Fibroblast of villous mesenchyme (primary cell): Measurements from ENCODE around the gene DRG2. TPM values are rescaled to one million over a fixed set of nuclear protein-coding genes. Genes with fewer than 3 reads are reported as not detected.

Experiments used
- DNase-seq: peaks from one replicate; pipeline ENCODE4 v3.0.0-alpha.2; 2010; ENCODE audit warnings: low read depth
- H3K4me3 ChIP-seq: 2 replicates; pipeline ENCODE4 v1.5.1; 2011; ENCODE audit warnings: low read depth, mild to moderate bottlenecking, low read length
- total RNA-seq: library from RNA; depleted of rRNA; stranded (reverse); fragments of >200 nt; gene quantifications from 2 replicates; pipeline ENCODE4 v1.2.3, GENCODE V29; 2012
- TF ChIP-seq, protein P1 (sequence below): IDR thresholded peaks from 2 replicates; pipeline ENCODE4 v1.5.1; 2012; ENCODE audit warnings: low read depth, mild to moderate bottlenecking, low read length; ENCODE audit not compliant: insufficient read depth

The DRG2 gene
- total RNA-seq, 1 donor: 33.2 TPM

DNA sequence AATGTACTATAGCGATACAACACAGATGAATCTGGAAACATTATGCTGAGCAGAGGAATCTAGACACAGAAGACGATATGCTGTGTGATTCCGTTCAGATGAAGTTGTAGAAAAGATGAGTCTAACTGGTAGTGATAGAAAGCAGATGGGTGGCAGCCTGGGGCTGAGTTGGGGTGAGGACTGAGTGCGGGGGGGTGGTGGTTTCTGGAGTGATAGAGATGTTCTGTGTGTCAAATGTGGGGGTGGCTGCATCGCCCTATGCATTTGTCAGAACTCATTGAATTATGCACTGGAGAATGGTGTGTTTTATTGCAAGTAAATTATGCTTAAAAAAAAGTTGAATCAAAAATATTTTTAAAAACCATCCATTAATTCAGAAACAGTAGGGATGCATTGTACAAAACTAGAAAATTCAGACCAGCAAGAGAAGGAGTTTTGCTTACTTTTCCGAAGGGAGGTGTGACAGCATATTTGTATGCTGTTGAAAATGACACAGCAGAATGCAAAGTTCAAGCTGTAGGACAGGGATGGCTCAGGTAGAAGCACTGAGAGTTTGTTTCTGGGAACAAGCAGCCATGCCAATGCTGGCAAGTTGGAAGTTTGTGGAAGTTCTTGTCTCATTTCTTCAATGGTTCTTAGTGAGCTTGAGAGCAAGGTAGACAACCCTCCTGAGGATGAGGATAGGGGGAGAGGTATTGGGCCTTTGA, 13.0 kb upstream of the DRG2 start:
- TF ChIP-seq, protein P1, sequence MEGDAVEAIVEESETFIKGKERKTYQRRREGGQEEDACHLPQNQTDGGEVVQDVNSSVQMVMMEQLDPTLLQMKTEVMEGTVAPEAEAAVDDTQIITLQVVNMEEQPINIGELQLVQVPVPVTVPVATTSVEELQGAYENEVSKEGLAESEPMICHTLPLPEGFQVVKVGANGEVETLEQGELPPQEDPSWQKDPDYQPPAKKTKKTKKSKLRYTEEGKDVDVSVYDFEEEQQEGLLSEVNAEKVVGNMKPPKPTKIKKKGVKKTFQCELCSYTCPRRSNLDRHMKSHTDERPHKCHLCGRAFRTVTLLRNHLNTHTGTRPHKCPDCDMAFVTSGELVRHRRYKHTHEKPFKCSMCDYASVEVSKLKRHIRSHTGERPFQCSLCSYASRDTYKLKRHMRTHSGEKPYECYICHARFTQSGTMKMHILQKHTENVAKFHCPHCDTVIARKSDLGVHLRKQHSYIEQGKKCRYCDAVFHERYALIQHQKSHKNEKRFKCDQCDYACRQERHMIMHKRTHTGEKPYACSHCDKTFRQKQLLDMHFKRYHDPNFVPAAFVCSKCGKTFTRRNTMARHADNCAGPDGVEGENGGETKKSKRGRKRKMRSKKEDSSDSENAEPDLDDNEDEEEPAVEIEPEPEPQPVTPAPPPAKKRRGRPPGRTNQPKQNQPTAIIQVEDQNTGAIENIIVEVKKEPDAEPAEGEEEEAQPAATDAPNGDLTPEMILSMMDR: no peak
- no peak for DNase-seq
- H3K4me3 ChIP-seq: no peak overlapping the region

DNA sequence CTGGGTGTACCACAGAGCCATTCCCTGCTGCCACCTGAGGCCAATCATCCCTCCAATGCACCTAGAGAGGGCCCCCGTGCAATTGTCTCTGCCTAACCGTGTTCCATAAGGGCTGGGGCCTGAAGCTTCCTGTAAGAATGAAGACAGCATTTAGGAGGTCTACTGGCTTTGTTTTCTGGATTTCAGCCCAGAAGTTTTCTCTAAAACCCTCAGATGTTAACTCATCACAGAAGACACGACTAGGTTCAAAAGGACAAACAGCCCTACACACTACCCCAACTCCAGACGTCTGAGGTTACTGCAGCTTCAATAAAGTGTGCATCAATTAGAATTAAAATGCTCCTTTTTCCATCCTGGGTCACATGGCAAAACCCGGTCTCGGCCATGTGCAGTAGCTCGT, 10.8 kb upstream of the DRG2 start:
- no peak overlapping the region for H3K4me3 ChIP-seq
- TF ChIP-seq, protein P1: no peak
- DNase-seq: peak; percentile 15

DNA sequence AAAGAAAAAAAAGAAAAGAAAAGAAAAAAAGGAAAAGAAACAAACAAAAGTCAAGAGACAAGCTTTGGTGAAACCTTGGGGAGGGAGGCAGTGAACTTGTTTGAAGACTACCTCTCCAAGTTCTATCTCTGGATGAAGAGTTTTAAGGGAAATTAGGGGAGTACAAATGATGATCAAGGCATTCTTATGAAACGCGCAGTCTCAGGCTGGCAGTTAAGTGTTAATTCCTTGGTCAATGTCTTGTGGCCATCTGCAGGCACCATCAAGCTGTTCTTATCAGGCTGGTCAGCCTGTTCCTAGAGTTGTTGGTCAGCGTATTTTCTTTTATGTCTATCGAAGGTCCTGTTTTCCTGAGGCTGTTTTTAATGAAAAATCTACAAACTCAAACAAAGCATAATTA, 8.2 kb upstream of the DRG2 start:
- DNase-seq: no peak

DNA sequence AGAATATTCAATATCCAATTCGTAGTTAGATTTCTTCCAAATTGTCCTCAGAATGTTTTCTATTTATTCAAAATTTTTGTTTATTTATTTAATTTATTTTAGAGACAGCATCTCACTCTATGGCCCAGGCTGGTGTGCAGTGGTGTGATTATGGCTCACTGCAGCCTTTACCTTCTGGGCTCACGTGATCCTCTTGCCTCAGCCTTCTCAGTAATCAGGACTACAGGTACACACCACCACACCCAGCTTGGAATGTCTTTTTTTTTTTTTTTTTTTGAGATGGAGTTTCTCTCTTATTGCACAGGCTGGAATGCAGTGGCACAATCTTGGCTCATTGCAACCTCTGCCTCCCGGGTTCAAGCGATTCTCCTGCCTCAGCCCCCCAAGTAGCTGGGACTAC, 3.5 kb upstream of the DRG2 start:
- TF ChIP-seq, protein P1: no peak

More for the DNA sequence above, 8.2 kb upstream of the DRG2 start:
- TF ChIP-seq, protein P1: no peak
- no peak overlapping the region for H3K4me3 ChIP-seq

DNA sequence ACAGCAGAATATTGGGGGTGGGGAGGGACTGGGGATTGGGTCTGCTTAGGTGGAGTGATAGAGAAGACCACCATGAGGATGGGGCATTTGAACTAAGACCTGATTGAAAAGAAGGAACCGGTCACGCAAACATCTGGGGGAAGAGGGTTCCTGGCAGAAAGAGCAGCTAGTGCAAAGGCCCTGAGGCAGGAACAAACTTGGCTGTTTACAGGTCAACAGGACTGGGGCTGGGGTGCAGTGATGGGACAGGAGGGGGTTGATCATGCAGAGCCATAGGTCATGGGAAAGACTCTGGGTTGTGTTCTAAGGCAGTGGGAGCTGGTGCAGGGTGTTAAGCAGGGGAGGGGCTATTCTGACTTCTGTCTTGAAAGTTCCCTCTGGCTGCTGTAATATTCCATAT, 1.9 kb downstream of the DRG2 start:
- H3K4me3 ChIP-seq: no peak overlapping the region
- TF ChIP-seq, protein P1: no peak
- no peak for DNase-seq

More for the DNA sequence above, 3.5 kb upstream of the DRG2 start:
- DNase-seq: no peak
- no peak overlapping the region for H3K4me3 ChIP-seq

DNA sequence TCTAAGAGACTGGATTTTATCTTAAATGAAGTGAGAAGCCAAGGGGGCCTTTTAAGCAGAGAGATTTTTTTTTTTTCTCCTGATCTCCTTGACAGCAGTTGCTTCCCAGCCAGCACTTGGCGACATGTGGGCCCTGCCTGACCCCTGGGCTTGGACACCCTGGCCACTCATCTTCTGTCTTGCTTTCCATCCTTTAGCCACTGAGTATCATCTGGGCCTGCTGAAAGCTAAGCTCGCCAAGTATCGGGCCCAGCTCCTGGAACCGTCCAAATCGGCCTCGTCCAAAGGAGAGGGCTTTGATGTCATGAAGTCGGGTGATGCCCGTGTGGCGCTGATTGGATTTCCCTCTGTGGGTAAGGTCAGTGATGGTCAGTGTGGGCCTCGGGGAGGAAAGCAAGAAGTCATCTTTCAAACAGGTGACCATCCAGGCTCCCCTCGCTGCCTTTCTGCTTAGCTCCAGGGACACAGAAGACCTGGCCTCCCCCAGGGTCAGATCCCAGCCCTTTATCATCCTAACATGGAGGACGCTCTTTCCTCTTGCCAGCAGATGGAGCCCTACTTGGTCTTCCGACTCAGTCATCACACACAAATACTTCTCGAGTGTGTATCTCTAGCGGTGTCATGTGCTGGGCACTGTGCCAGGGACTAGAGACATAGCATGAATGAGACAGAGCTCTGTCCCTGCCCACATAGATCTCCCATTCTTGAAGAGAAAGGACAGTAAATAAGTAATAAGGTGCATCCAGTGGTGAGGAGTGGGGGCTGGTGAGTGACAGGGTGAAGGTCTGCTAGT, 6.1 kb downstream of the DRG2 start:
- DNase-seq: peak; percentile 81
- H3K4me3 ChIP-seq: no peak overlapping the region
- TF ChIP-seq, protein P1: peak; percentile 58
